ENCODE measurements around the gene ACOX3. TPM values are rescaled to one million over a fixed set of nuclear protein-coding genes. Genes with fewer than 3 reads are reported as not detected.

The ACOX3 gene
- total RNA-seq, 1 experiment from 2014 or later, result 17.9 TPM

DNA sequence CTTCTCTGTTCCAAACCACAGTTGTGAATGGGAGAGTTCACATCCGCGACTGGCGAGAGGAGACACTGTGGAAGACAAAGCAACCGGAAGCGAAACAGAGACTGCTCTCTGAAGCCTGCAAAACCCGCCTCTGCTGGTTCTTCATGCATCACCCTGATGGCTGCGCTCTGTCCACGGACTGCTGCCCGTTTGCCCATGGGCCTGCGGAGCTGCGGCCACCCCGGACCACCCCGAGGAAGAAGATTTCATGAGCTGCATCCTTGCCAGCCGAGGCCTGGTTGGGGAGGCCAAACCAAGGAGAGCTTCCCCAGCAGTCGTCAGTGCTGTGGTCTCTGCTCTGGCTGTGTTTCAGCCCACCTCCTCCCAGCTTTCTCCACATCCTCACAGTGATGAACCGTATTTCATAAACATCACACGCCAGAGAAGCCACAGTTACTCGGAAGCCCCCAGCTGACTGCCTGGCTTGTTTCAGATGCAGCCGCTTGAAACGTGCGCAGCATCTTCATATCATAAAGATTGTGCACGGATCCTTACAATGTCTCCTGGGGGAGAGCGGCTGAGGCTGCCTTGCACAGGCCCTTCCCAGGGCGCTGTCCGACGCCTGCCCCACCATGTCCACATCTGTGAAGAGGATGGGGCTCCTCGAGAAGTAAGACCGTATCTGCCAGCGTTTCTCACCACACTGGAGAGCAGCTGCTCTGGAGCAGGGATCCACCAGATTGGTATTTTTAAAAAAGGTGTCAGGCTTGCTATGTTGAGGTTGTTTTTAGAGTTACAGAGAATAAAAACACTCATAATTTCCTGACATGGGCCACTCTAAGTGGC, 35.4 kb upstream of the ACOX3 start:
- DNase-seq (ENCODE audit: unreplicated experiment), result no peak
- Mint-ChIP-seq H3K4me1 (ENCODE audit: insufficient read depth, unreplicated experiment) (no peaks in the 10 kb centered on the region), H3K9me3 (ENCODE audit: unreplicated experiment) (no peaks in the 10 kb centered on the region), H3K27me3 (ENCODE audit: insufficient read depth, unreplicated experiment) (no peaks in the 10 kb centered on the region), H3K27ac (ENCODE audit: low read depth, unreplicated experiment) (no peak overlapping the region), H3K4me3 (ENCODE audit: unreplicated experiment) (no peak overlapping the region), H3K36me3 (ENCODE audit: insufficient read depth, unreplicated experiment) (peaks cover 20% of the 10 kb centered on the region)
- ChIA-PET POLR2A (no interaction called here), CTCF (interaction anchor here (0.7 to 2.3 kb wide), 3 partner anchors 7 to 121 kb away, joined by 3 to 9 read pairs (median 3); no protein-coding TSS in a partner anchor)
- no TSS peak for BruUV-seq (replicated peaks)
- TF ChIP-seq, protein P1, sequence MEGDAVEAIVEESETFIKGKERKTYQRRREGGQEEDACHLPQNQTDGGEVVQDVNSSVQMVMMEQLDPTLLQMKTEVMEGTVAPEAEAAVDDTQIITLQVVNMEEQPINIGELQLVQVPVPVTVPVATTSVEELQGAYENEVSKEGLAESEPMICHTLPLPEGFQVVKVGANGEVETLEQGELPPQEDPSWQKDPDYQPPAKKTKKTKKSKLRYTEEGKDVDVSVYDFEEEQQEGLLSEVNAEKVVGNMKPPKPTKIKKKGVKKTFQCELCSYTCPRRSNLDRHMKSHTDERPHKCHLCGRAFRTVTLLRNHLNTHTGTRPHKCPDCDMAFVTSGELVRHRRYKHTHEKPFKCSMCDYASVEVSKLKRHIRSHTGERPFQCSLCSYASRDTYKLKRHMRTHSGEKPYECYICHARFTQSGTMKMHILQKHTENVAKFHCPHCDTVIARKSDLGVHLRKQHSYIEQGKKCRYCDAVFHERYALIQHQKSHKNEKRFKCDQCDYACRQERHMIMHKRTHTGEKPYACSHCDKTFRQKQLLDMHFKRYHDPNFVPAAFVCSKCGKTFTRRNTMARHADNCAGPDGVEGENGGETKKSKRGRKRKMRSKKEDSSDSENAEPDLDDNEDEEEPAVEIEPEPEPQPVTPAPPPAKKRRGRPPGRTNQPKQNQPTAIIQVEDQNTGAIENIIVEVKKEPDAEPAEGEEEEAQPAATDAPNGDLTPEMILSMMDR (IDR thresholded peaks at IDR 0.05; ENCODE audit: unreplicated experiment), result no peak
- intact Hi-C loops (cut with micrococcal nuclease), result no loop called here

DNA sequence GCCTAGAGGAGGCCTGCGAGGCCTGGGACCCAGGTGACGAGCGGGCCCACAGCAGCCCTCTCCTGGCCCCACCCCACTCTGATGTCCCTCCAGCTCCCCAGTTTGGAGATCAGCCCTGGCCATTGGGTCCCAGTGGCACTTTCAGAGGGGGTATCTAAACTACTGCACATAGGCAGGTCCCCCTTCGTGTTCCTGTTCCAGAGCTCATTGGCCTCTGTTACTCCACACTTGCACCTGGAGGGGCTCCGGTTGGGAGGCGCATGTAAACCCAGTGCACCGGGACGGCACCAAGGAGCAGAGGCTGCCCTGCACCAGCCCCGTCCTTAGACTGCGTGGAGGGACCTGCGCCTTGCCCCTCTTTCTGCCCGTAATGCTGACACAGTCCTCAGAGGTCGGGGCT, 34.3 kb upstream of the ACOX3 start:
- TF ChIP-seq, protein P1 (IDR thresholded peaks at IDR 0.05; ENCODE audit: unreplicated experiment), result no peak
- peaks cover 26% of the 10 kb centered on the region for H3K36me3 Mint-ChIP-seq (ENCODE audit: insufficient read depth, unreplicated experiment)
- ChIA-PET CTCF (interaction anchor here (0.6 to 0.9 kb wide), 4 partner anchors 21 to 443 kb away, joined by 3 to 6 read pairs (median 3); no protein-coding TSS in a partner anchor), POLR2A (interaction anchor here (0.6 kb wide), 1 partner anchor 88 kb away, joined by 4 read pairs; no protein-coding TSS in a partner anchor)
- H3K9me3 Mint-ChIP-seq (ENCODE audit: unreplicated experiment), result no peaks in the 10 kb centered on the region
- H3K27ac Mint-ChIP-seq (ENCODE audit: low read depth, unreplicated experiment), result no peak overlapping the region
- no peaks in the 10 kb centered on the region for H3K4me1 Mint-ChIP-seq (ENCODE audit: insufficient read depth, unreplicated experiment)
- no peak overlapping the region for H3K4me3 Mint-ChIP-seq (ENCODE audit: unreplicated experiment)
- no peak for DNase-seq (ENCODE audit: unreplicated experiment)
- intact Hi-C loops (cut with micrococcal nuclease), result no loop called here
- H3K27me3 Mint-ChIP-seq (ENCODE audit: insufficient read depth, unreplicated experiment), result no peaks in the 10 kb centered on the region
- BruUV-seq (replicated peaks), result no TSS peak

DNA sequence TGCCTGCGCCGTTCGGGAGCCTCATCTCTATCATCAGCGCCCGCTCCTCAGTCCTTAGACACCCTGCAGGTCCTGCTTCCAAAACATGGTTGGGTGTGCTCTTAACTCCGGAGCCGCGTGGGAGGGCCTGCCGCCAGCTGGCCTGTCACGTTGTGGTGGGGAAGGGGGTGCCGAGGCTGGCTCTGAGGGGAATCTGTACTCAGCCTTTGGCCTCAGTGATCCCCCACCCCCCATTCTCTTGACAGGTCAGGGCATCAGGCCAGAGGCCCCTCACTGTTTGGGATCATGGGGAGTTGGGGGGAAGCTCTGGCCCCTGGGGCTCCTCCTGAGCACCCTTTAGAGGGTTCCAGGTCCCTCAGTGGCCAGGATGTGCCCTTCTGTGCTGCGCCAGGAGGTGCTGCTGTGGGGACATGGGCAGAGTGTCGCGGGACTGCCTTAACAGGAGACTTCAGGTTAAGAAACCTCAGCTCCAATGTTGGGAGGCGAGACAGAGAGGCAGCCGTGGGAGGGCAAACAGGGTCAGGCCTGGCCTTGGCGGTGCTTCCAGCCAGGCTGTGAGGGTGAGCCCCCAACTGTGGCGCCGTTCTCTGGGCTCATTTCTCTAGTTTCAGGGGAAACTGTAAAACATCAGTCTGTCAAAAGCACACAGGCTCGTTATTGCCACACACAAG, 33.5 kb upstream of the ACOX3 start:
- H3K27ac Mint-ChIP-seq (ENCODE audit: low read depth, unreplicated experiment), result no peak overlapping the region
- H3K27me3 Mint-ChIP-seq (ENCODE audit: insufficient read depth, unreplicated experiment), result no peaks in the 10 kb centered on the region
- H3K4me1 Mint-ChIP-seq (ENCODE audit: insufficient read depth, unreplicated experiment), result no peaks in the 10 kb centered on the region
- no peak for DNase-seq (ENCODE audit: unreplicated experiment)
- TF ChIP-seq, protein P1 (IDR thresholded peaks at IDR 0.05; ENCODE audit: unreplicated experiment), result no peak
- no TSS peak for BruUV-seq (replicated peaks)
- no peak overlapping the region for H3K4me3 Mint-ChIP-seq (ENCODE audit: unreplicated experiment)
- ChIA-PET POLR2A (interaction anchor here (0.6 kb wide), 1 partner anchor 87 kb away, joined by 4 read pairs; no protein-coding TSS in a partner anchor), CTCF (interaction anchor here (0.5 to 0.9 kb wide), 6 partner anchors 20 to 443 kb away, joined by 3 to 6 read pairs (median 3); partner anchors contain the start of gene CPZ)
- no peaks in the 10 kb centered on the region for H3K9me3 Mint-ChIP-seq (ENCODE audit: unreplicated experiment)
- peaks cover 29% of the 10 kb centered on the region for H3K36me3 Mint-ChIP-seq (ENCODE audit: insufficient read depth, unreplicated experiment)
- intact Hi-C loops (cut with micrococcal nuclease), result no loop called here

Data from MCF 10A (cell line).